ENCODE results near the gene DOK5. TPM values are rescaled to one million over a fixed set of nuclear protein-coding genes. Genes with fewer than 3 reads are reported as not detected.

The DOK5 gene
- total and polyA plus RNA-seq, 4 donors: 0.37 to 3.1 (median 0.46) TPM

DNA sequence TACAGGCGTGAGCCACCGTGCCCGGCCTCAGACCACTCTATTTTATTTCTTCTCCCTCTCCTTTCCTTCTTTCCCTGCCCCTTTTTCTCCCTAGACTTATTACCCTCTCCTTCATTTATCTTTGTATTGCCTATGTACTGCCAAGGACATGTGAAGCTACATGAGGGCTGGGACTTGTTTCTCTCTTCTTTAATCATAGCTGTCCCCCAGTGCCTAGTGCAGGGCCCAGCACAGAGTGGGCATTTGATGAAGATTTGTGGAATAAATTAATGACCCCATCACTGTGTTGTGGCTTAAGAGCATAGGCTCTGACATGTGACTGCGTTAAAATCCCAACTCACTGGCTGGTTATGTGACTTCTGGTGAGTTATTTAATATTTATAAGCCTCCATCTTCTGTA is 6.0 kb downstream of the DOK5 start:
- H3K9me3 ChIP-seq (ENCODE audit: control insufficient read depth in 4 of 4, insufficient read depth in 3 of 4, low read length in 3 of 4): peaks cover 0 to 2% (median 0%) of the 10 kb centered on the region in 4 donors
- H3K9ac ChIP-seq (ENCODE audit: insufficient read depth in 1 of 2, low read length in 2 of 2): no peak overlapping the region
- 92 to 94% methylated on average over 4 of the region's 4 CpGs for WGBS, 2 donors
- H3K27ac ChIP-seq (ENCODE audit: low read depth in 1 of 2, low read length in 1 of 2): no peak overlapping the region
- DNase-seq (no peak), ATAC-seq (ENCODE audit: insufficient read depth, low FRiP score) (no peak)
- H3K4me3 ChIP-seq: no peak overlapping the region
- TF ChIP-seq, protein P1, sequence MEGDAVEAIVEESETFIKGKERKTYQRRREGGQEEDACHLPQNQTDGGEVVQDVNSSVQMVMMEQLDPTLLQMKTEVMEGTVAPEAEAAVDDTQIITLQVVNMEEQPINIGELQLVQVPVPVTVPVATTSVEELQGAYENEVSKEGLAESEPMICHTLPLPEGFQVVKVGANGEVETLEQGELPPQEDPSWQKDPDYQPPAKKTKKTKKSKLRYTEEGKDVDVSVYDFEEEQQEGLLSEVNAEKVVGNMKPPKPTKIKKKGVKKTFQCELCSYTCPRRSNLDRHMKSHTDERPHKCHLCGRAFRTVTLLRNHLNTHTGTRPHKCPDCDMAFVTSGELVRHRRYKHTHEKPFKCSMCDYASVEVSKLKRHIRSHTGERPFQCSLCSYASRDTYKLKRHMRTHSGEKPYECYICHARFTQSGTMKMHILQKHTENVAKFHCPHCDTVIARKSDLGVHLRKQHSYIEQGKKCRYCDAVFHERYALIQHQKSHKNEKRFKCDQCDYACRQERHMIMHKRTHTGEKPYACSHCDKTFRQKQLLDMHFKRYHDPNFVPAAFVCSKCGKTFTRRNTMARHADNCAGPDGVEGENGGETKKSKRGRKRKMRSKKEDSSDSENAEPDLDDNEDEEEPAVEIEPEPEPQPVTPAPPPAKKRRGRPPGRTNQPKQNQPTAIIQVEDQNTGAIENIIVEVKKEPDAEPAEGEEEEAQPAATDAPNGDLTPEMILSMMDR (IDR thresholded peaks at IDR 0.05; ENCODE audit: control extremely low read depth, extremely low read depth): no peak
- H3K4me1 ChIP-seq (ENCODE audit: control insufficient read depth in 5 of 5, insufficient read depth in 5 of 5, low read length in 5 of 5): peaks cover 0 to 5% (median 0%) of the 10 kb centered on the region in 5 donors
- no peaks in the 10 kb centered on the region for H3K36me3 ChIP-seq (ENCODE audit: control insufficient read depth in 4 of 4, insufficient read depth in 4 of 4, low read length in 4 of 4)
- peaks cover 4 to 27% (median 21%) of the 10 kb centered on the region in 3 donors for H3K27me3 ChIP-seq (ENCODE audit: control insufficient read depth in 3 of 3, insufficient read depth in 3 of 3, low read length in 2 of 3)

- H3K27ac ChIP-seq (ENCODE audit: low read depth in 1 of 2, low read length in 1 of 2): no peak overlapping the region
- TF ChIP-seq, protein P1 (IDR thresholded peaks at IDR 0.05; ENCODE audit: control extremely low read depth, extremely low read depth): no peak
- H3K36me3 ChIP-seq (ENCODE audit: control insufficient read depth in 4 of 4, insufficient read depth in 4 of 4, low read length in 4 of 4): no peaks in the 10 kb centered on the region
- H3K4me1 ChIP-seq (ENCODE audit: control insufficient read depth in 5 of 5, insufficient read depth in 5 of 5, low read length in 5 of 5): no peaks in the 10 kb centered on the region
- peaks cover 0 to under 1% (median 0%) of the 10 kb centered on the region in 4 donors for H3K9me3 ChIP-seq (ENCODE audit: control insufficient read depth in 4 of 4, insufficient read depth in 3 of 4, low read length in 3 of 4)
- 86 to 88% methylated on average over 8 of the region's 8 CpGs for WGBS, 2 donors
- DNase-seq (no peak), ATAC-seq (ENCODE audit: insufficient read depth, low FRiP score) (no peak)
- no peak overlapping the region for H3K4me3 ChIP-seq
- H3K9ac ChIP-seq (ENCODE audit: insufficient read depth in 1 of 2, low read length in 2 of 2): no peak overlapping the region
- H3K27me3 ChIP-seq (ENCODE audit: control insufficient read depth in 3 of 3, insufficient read depth in 3 of 3, low read length in 2 of 3): no peaks in the 10 kb centered on the region
Observed at GRCh38 chr20:54485631-54486030, 10.2 kb downstream of the DOK5 start.

DNA sequence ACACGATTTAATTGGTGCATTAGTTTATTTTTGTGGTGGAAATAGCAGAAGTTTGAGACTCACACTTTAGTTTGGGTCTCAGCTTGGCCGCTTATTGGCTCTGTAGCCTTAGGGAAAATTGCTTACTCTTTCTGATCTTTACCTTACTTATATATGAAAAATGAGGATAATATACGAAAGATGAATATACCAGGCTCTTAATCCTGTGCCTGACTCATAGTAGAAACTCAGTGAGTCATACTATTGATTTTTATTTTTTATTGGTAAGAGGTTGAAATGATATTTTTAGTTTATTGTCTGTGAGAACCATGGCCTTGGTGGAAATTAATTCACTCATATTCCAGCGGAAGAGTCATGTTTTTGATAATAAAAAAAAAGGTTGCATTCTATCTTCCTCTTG is 11.2 kb downstream of the DOK5 start:
- Histone ChIP-seq H3K4me3 (no peak overlapping the region), H3K27me3 (ENCODE audit: control insufficient read depth in 3 of 3, insufficient read depth in 3 of 3, low read length in 2 of 3) (no peaks in the 10 kb centered on the region), H3K36me3 (ENCODE audit: control insufficient read depth in 4 of 4, insufficient read depth in 4 of 4, low read length in 4 of 4) (no peaks in the 10 kb centered on the region), H3K4me1 (ENCODE audit: control insufficient read depth in 5 of 5, insufficient read depth in 5 of 5, low read length in 5 of 5) (no peaks in the 10 kb centered on the region), H3K9me3 (ENCODE audit: control insufficient read depth in 4 of 4, insufficient read depth in 3 of 4, low read length in 3 of 4) (peaks cover 0 to 3% (median 0%) of the 10 kb centered on the region in 4 donors), H3K9ac (ENCODE audit: insufficient read depth in 1 of 2, low read length in 2 of 2) (no peak overlapping the region), H3K27ac (ENCODE audit: low read depth in 1 of 2, low read length in 1 of 2) (no peak overlapping the region)
- WGBS, 2 donors: 85 to 87% methylated on average over 4 of the region's 4 CpGs
- TF ChIP-seq, protein P1 (IDR thresholded peaks at IDR 0.05; ENCODE audit: control extremely low read depth, extremely low read depth): no peak
- ATAC-seq (ENCODE audit: insufficient read depth, low FRiP score) (no peak), DNase-seq (no peak)

DNA sequence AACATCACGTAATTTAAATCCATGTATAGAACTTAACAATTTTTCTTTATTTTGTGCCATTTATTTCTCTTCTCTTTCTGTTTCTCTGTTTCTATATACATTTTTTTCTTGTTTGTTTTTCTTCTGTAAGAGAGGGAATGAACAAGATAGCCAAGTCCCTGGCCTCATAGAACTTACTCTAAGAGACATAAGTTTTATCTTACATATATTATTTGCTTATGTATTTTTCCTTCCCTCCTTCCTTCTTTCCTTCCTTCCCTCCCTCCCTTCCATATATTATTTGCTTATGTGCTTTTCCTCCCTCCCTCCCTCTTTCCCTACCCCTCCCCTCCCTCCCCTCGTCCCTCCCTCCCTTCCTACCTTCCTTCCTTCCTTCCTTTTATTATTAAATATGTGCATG is 13.0 kb downstream of the DOK5 start:
- WGBS, 2 donors: 66 to 76% methylated on average over 2 of the region's 2 CpGs
- Histone ChIP-seq H3K4me3 (no peak overlapping the region), H3K36me3 (ENCODE audit: control insufficient read depth in 4 of 4, insufficient read depth in 4 of 4, low read length in 4 of 4) (no peaks in the 10 kb centered on the region), H3K4me1 (ENCODE audit: control insufficient read depth in 5 of 5, insufficient read depth in 5 of 5, low read length in 5 of 5) (no peaks in the 10 kb centered on the region), H3K27ac (ENCODE audit: low read depth in 1 of 2, low read length in 1 of 2) (no peak overlapping the region), H3K27me3 (ENCODE audit: control insufficient read depth in 3 of 3, insufficient read depth in 3 of 3, low read length in 2 of 3) (no peaks in the 10 kb centered on the region), H3K9me3 (ENCODE audit: control insufficient read depth in 4 of 4, insufficient read depth in 3 of 4, low read length in 3 of 4) (peaks cover 0 to 3% (median 0%) of the 10 kb centered on the region in 4 donors), H3K9ac (ENCODE audit: insufficient read depth in 1 of 2, low read length in 2 of 2) (no peak overlapping the region)
- TF ChIP-seq, protein P1 (IDR thresholded peaks at IDR 0.05; ENCODE audit: control extremely low read depth, extremely low read depth): no peak
- no peak for ATAC-seq (ENCODE audit: insufficient read depth, low FRiP score)
- no peak for DNase-seq
